DOHH2 (cell line): ENCODE data around the gene CNKSR3.

Source experiments
- H3F3A ChIP-seq: fragments of 200-600 bp; sonication (generic), shearing (Covaris generic); 2 replicates; pipeline ENCODE4 v1.6.0; 2016; ENCODE audit warnings: antibody characterized with exemption, mild to moderate bottlenecking; ENCODE audit not compliant: control insufficient read depth, insufficient read depth
- H3K27ac ChIP-seq: fragments of 200-600 bp; sonication (generic); 2 replicates; pipeline ENCODE4 v1.5.1; 2014; ENCODE audit warnings: low read depth, mild to moderate bottlenecking, low read length, moderate library complexity
- H3K27me3 ChIP-seq: fragments of 200-600 bp; sonication (generic); 2 replicates; pipeline ENCODE4 v1.6.1; 2014; ENCODE audit warnings: mild to moderate bottlenecking, low read length, mixed read lengths; ENCODE audit not compliant: control insufficient read depth
- H3K36me3 ChIP-seq: fragments of 200-600 bp; sonication (generic); 2 replicates; pipeline ENCODE4 v1.6.1; 2014; ENCODE audit warnings: mild to moderate bottlenecking, low read length, moderate library complexity, mixed read lengths; ENCODE audit not compliant: control insufficient read depth
- H3K4me1 ChIP-seq: fragments of 200-600 bp; sonication (generic); 2 replicates; pipeline ENCODE4 v1.6.1; 2014; ENCODE audit warnings: mild to moderate bottlenecking, low read length, mixed read lengths; ENCODE audit not compliant: control insufficient read depth
- H3K4me2 ChIP-seq: fragments of 200-600 bp; sonication (generic); 2 replicates; pipeline ENCODE4 v1.6.0; 2014; ENCODE audit warnings: mild to moderate bottlenecking, low read length, moderate library complexity
- H3K4me3 ChIP-seq: fragments of 200-600 bp; sonication (generic); 2 replicates; pipeline ENCODE4 v1.5.1; 2014; ENCODE audit warnings: mild to moderate bottlenecking, low read length, mixed read lengths
- H3K79me2 ChIP-seq: fragments of 200-600 bp; sonication (generic); 2 replicates; pipeline ENCODE4 v1.6.1; 2014; ENCODE audit warnings: mild to moderate bottlenecking, low read length, mixed read lengths; ENCODE audit not compliant: control insufficient read depth
- H3K9me2 ChIP-seq: fragments of 200-600 bp; sonication (generic); replicated peaks from 2 replicates; pipeline ENCODE4 v1.6.1; 2014; ENCODE audit warnings: mild to moderate bottlenecking, low read length, mixed read lengths; ENCODE audit not compliant: control insufficient read depth
- H3K9me3 ChIP-seq: fragments of 200-600 bp; sonication (generic); 2 replicates; pipeline ENCODE4 v1.6.1; 2014; ENCODE audit warnings: antibody characterized with exemption, low read length, mixed read lengths; ENCODE audit not compliant: control insufficient read depth, insufficient read depth
- H4K20me1 ChIP-seq: fragments of 200-600 bp; sonication (generic); 2 replicates; pipeline ENCODE4 v1.6.0; 2014; ENCODE audit warnings: low read depth, mild to moderate bottlenecking, antibody characterized with exemption, low read length, moderate library complexity; ENCODE audit not compliant: control insufficient read depth, insufficient read depth
- CTCF ChIP-seq: fragments of 200-600 bp; sonication (generic); IDR thresholded peaks from one replicate; pipeline ENCODE4 v1.5.1; 2014; ENCODE audit warnings: antibody characterized with exemption, mild to moderate bottlenecking, low read depth, low read length; ENCODE audit not compliant: poor library complexity, severe bottlenecking
- EZH2phosphoT487 ChIP-seq: fragments of 200-600 bp; sonication (generic); IDR thresholded peaks from 2 replicates; pipeline ENCODE4 v1.6.1; 2017; ENCODE audit warnings: borderline replicate concordance, mild to moderate bottlenecking, antibody characterized with exemption, low read length, moderate library complexity, mixed read lengths

Gene CNKSR3

DNA sequence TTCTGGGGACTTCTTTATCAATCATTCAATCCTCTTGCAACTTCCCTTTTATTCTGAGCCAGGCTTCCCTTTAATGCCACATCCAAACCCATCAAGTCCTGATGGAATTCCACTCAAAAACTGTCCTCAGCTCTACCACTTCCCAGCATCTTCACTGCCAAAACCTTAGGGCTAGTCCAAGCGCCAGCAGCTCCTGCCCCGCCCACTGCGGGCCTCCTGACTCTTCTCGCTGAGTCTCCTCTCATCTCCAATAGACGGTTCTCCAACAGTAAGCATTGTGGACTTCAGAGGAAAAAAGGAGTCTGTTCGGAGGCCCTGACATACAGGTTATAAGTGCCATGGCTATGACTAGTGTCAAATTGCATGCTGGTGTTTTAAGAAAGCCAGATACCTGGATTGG, 38.7 kb upstream of the CNKSR3 start:
- no peak overlapping the region for H3K27ac ChIP-seq
- H4K20me1 ChIP-seq, result no peaks in the 10 kb centered on the region
- H3K27me3 ChIP-seq, result no peaks in the 10 kb centered on the region
- H3K9me3 ChIP-seq, result no peaks in the 10 kb centered on the region
- H3K9me2 ChIP-seq, result no peaks in the 10 kb centered on the region
- no peaks in the 10 kb centered on the region for H3F3A ChIP-seq
- H3K4me2 ChIP-seq, result no peak overlapping the region
- no peaks in the 10 kb centered on the region for H3K79me2 ChIP-seq
- H3K4me3 ChIP-seq, result no peak overlapping the region
- no peaks in the 10 kb centered on the region for H3K36me3 ChIP-seq
- H3K4me1 ChIP-seq, result no peaks in the 10 kb centered on the region
- no peak for TF ChIP-seq CTCF
- no peak for TF ChIP-seq EZH2phosphoT487

- no peaks in the 10 kb centered on the region for H3K4me1 ChIP-seq
- TF ChIP-seq EZH2phosphoT487 (no peak), CTCF (no peak)
- H3K27ac ChIP-seq, result no peak overlapping the region
- no peaks in the 10 kb centered on the region for H3K36me3 ChIP-seq
- no peaks in the 10 kb centered on the region for H3F3A ChIP-seq
- no peaks in the 10 kb centered on the region for H3K9me3 ChIP-seq
- H3K79me2 ChIP-seq, result no peaks in the 10 kb centered on the region
- H4K20me1 ChIP-seq, result no peaks in the 10 kb centered on the region
- H3K4me2 ChIP-seq, result no peak overlapping the region
- no peaks in the 10 kb centered on the region for H3K27me3 ChIP-seq
- no peaks in the 10 kb centered on the region for H3K9me2 ChIP-seq
- no peak overlapping the region for H3K4me3 ChIP-seq
Measured at GRCh38 chr6:154548130-154548830, 37.8 kb upstream of the CNKSR3 start.

DNA sequence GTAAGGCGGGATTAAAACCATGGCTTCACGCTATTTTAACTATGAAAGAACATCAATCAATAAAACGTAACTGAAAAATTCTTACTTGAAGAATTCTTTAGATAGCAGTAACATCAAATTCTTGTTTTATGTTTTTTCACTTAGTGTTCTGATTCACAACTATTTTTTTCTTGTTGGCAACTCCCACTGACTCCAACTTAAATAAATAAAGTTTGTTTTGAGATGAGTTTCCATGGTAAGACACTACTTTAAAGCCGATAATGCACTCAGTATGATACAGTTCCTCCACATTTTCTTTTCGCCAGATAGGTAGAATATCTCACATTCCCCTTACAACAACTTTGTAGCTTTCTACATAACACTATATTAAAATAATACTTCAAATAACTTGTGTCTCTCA, 33.1 kb upstream of the CNKSR3 start:
- H3K36me3 ChIP-seq, result no peaks in the 10 kb centered on the region
- no peak for TF ChIP-seq CTCF
- no peak for TF ChIP-seq EZH2phosphoT487
- no peaks in the 10 kb centered on the region for H4K20me1 ChIP-seq
- no peak overlapping the region for H3K4me2 ChIP-seq
- H3K4me1 ChIP-seq, result no peaks in the 10 kb centered on the region
- H3K4me3 ChIP-seq, result no peak overlapping the region
- no peaks in the 10 kb centered on the region for H3F3A ChIP-seq
- no peaks in the 10 kb centered on the region for H3K79me2 ChIP-seq
- no peaks in the 10 kb centered on the region for H3K9me3 ChIP-seq
- no peaks in the 10 kb centered on the region for H3K27me3 ChIP-seq
- no peaks in the 10 kb centered on the region for H3K9me2 ChIP-seq
- no peak overlapping the region for H3K27ac ChIP-seq
